Endothelial cell of umbilical vein (primary cell): ENCODE measurements around the gene FARP1. TPM values are rescaled to one million over a fixed set of nuclear protein-coding genes. Genes with fewer than 3 reads are reported as not detected.

Experiments used
- BruUV-seq: library from RNA; stranded (reverse); fragments of 400-500 nt; replicated peaks from 2 replicates; lab custom pipeline; 2021; lab: Mats Ljungman, UMichigan
- CTCF ChIA-PET: fragments of 300-600, 350-600 bp; sonication (Branson Sonifier 250); formaldehyde crosslinking; loops from one replicate; lab custom pipeline; 2021; ENCODE audit warnings: antibody characterized with exemption, inconsistent platforms; lab: Charles Lee
- POLR2A ChIA-PET: fragments of 300-600, 350-600 bp; sonication (Branson Sonifier 250); formaldehyde crosslinking; loops from one replicate; lab custom pipeline; 2021; ENCODE audit warnings: antibody characterized with exemption, inconsistent platforms; lab: Charles Lee
- DNase-seq: peaks from one replicate; pipeline ENCODE4 v3.0.0-alpha.2; 2011; ENCODE audit warnings: low read depth, low spot score
- FAIRE-seq: peaks from 2 replicates; lab custom pipeline; 2011; peaks lifted over from hg19 to GRCh38; lab: Jason Lieb, UNC
- H2AFZ ChIP-seq: 2 replicates; pipeline ENCODE4 v1.6.0; 2012; ENCODE audit warnings: low read depth, low read length, control low read depth, inconsistent platforms
- H3K27ac ChIP-seq: 2 replicates; pipeline ENCODE4 v1.5.1; 2011; ENCODE audit warnings: low read depth, mild to moderate bottlenecking, control low read depth, low read length, moderate library complexity; ENCODE audit not compliant: insufficient read depth
- H3K27me3 ChIP-seq, 2 experiments: 2 replicates each; pipeline versions ENCODE4 v1.6.0 to v1.6.1; 2011; ENCODE audit warnings: low read length in 2 of 2, mixed read lengths in 1 of 2; ENCODE audit not compliant: control insufficient read depth in 2 of 2, insufficient read depth in 2 of 2
- H3K36me3 ChIP-seq, 2 experiments: 2 replicates in 1 of 2; 3 replicates in 1 of 2; pipeline ENCODE4 v1.5.1; 2011; ENCODE audit warnings: low read length in 2 of 2, mild to moderate bottlenecking in 1 of 2, moderate library complexity in 1 of 2; ENCODE audit not compliant: control insufficient read depth in 2 of 2, insufficient read depth in 2 of 2; ENCODE audit errors: extremely low read depth in 1 of 2
- H3K4me1 ChIP-seq: 3 replicates; pipeline ENCODE4 v1.5.1; 2011; ENCODE audit warnings: mild to moderate bottlenecking, low read length; ENCODE audit not compliant: control insufficient read depth, insufficient read depth; ENCODE audit errors: extremely low read depth
- H3K4me2 ChIP-seq: 2 replicates; pipeline ENCODE4 v1.6.1; 2011; ENCODE audit warnings: low read length, control low read depth, mixed read lengths; ENCODE audit not compliant: insufficient read depth
- H3K4me3 ChIP-seq, 3 experiments: fragments of 200-600 bp in 1 of 3; sonication (generic), shearing (Covaris generic) in 1 of 3; replicated peaks in 1 of 3; 2 replicates each; pipeline ENCODE4 v1.5.1; 2011 to 2016; ENCODE audit warnings: control low read depth in 3 of 3, low read length in 3 of 3, mild to moderate bottlenecking in 2 of 3, inconsistent platforms in 1 of 3, low read depth in 1 of 3, moderate library complexity in 1 of 3; ENCODE audit not compliant: insufficient read depth in 1 of 3
- H3K79me2 ChIP-seq: 2 replicates; pipeline ENCODE4 v1.6.0; 2012; ENCODE audit warnings: low read length, inconsistent platforms; ENCODE audit not compliant: control insufficient read depth, insufficient read depth
- H3K9ac ChIP-seq: replicated peaks from 2 replicates; pipeline ENCODE3; 2011; ENCODE audit warnings: low read length, control low read depth; ENCODE audit not compliant: insufficient read depth; ENCODE audit errors: extremely low read depth
- H3K9me1 ChIP-seq: replicated peaks from 3 replicates; pipeline ENCODE4 v1.6.0; 2011; ENCODE audit warnings: mild to moderate bottlenecking, low read length; ENCODE audit not compliant: control insufficient read depth, insufficient read depth; ENCODE audit errors: extremely low read depth
- H3K9me3 ChIP-seq: replicated peaks from 2 replicates; pipeline ENCODE4 v1.5.1; 2012; ENCODE audit warnings: low read length, inconsistent platforms; ENCODE audit not compliant: control insufficient read depth, insufficient read depth
- H4K20me1 ChIP-seq: replicated peaks from 2 replicates; pipeline ENCODE3; 2011; ENCODE audit warnings: mild to moderate bottlenecking, low read length; ENCODE audit not compliant: control insufficient read depth, insufficient read depth; ENCODE audit errors: extremely low read depth
- CTCF ChIP-seq, 2 donors: IDR thresholded peaks; 1 replicate in 1 of 2; 2 replicates in 1 of 2; pipeline ENCODE4 v1.5.1; 2011; ENCODE audit warnings: low read length in 2 of 2, mild to moderate bottlenecking in 2 of 2, moderate library complexity in 2 of 2, control low read depth in 1 of 2, inconsistent platforms in 1 of 2, low read depth in 1 of 2; ENCODE audit not compliant: insufficient read depth in 1 of 2; ENCODE audit errors: extremely low read depth in 1 of 2
- EZH2 ChIP-seq: IDR thresholded peaks from 2 replicates; pipeline ENCODE4 v1.6.1; 2012; ENCODE audit warnings: borderline replicate concordance, low read depth, mild to moderate bottlenecking, moderate library complexity, low read length, inconsistent platforms; ENCODE audit not compliant: severe bottlenecking
- FOS ChIP-seq: IDR thresholded peaks from 2 replicates; pipeline ENCODE4 v1.6.1; 2011; ENCODE audit warnings: mild to moderate bottlenecking, low read length, moderate library complexity, borderline replicate concordance; ENCODE audit not compliant: insufficient read depth
- GATA2 ChIP-seq: IDR thresholded peaks from 2 replicates; pipeline ENCODE4 v1.7.0; 2011; ENCODE audit warnings: low read depth, mild to moderate bottlenecking, moderate library complexity, mixed read lengths, low read length; ENCODE audit not compliant: insufficient read length, insufficient read depth
- JUN ChIP-seq: IDR thresholded peaks from 2 replicates; pipeline ENCODE4 v1.6.1; 2011; ENCODE audit warnings: borderline replicate concordance, low read depth; ENCODE audit not compliant: insufficient read length, insufficient read depth
- MAX ChIP-seq: IDR thresholded peaks from 2 replicates; pipeline ENCODE4 v1.6.1; 2011; ENCODE audit not compliant: insufficient read depth, insufficient read length
- MYC ChIP-seq: IDR thresholded peaks from one replicate; pipeline ENCODE4 v1.6.1; 2011; ENCODE audit warnings: mild to moderate bottlenecking, low read depth, low read length
- POLR2A ChIP-seq: IDR thresholded peaks from 2 replicates; pipeline ENCODE4 v1.6.1; 2012; ENCODE audit warnings: low read depth, mild to moderate bottlenecking, control low read depth, low read length
- POLR2AphosphoS5 ChIP-seq: IDR thresholded peaks from 2 replicates; pipeline ENCODE4 v1.6.1; 2012; ENCODE audit warnings: low read depth, mild to moderate bottlenecking, control low read depth, low read length, moderate library complexity; ENCODE audit not compliant: insufficient read depth
- dilution Hi-C: fragments of 300-500 bp; cut with MboI; formaldehyde crosslinking; loops from one replicate; pipeline ENCODE4 v1.15.0; 2019; ENCODE audit warnings: low sequenced_read_pairs; ENCODE audit not compliant: extremely low pct_ligation_motif_present
- intact Hi-C: fragments of 100-400 bp; cut with micrococcal nuclease; formaldehyde crosslinking; loops from one replicate; pipeline ENCODE4 v1.10.0; 2022
- polyA plus RNA-seq, 4 experiments: library from polyadenylated mRNA; depleted of rRNA in 3 of 4; stranded (reverse) in 3 of 4; unstranded in 1 of 4; fragments of >200 nt; gene quantifications; 2 replicates each; pipeline versions ENCODE4 v1.2.1 to v1.2.3, GENCODE V29; 2011 to 2012; ENCODE audit warnings: missing spikeins in 1 of 4
- total RNA-seq: library from RNA; stranded (reverse); gene quantifications from 2 replicates; pipeline ENCODE4 v1.2.3, GENCODE V29; 2021

The FARP1 gene
- total and polyA plus RNA-seq, 2 donors (not counting 3 experiments of a cell fraction or from before 2014, with no cell fraction given): 19.0 to 77.7 TPM

GRCh38 chr13:98203646-98204326, 60.9 kb downstream of the FARP1 start:
- Histone ChIP-seq H2AFZ (no peak overlapping the region), H3K36me3 (no peaks in the 10 kb centered on the region), H3K79me2 (peaks cover 1% of the 10 kb centered on the region), H3K27ac (no peak overlapping the region), H3K9ac (no peak overlapping the region), H3K4me3 (no peak overlapping the region), H3K4me2 (no peak overlapping the region), H3K27me3 (no peaks in the 10 kb centered on the region), H3K9me1 (no peaks in the 10 kb centered on the region), H3K4me1 (no peaks in the 10 kb centered on the region), H3K9me3 (no peaks in the 10 kb centered on the region), H4K20me1 (no peaks in the 10 kb centered on the region)
- no TSS peak for BruUV-seq
- intact Hi-C loops: no loop called here
- FAIRE-seq (no peak), DNase-seq (no peak)
- dilution Hi-C loops: no loop called here
- ChIA-PET POLR2A (no interaction called here), CTCF (no interaction called here)
- TF ChIP-seq POLR2AphosphoS5: no peak
- TF ChIP-seq GATA2: no peak
- no peak for TF ChIP-seq MYC
- TF ChIP-seq FOS: no peak
- no peak for TF ChIP-seq EZH2
- no peak for TF ChIP-seq MAX
- TF ChIP-seq JUN: no peak
- TF ChIP-seq POLR2A: no peak
- TF ChIP-seq CTCF (IDR thresholded peaks at IDR 0.05; ENCODE audit: extremely low read depth in 1 of 2, insufficient read depth in 1 of 2, low read depth in 1 of 2, low read length in 2 of 2): no peak
